ACC112 (cell line): ENCODE measurements around the gene PACRG.

Experiments used
- H2AFZ ChIP-seq: fragments of 200-600 bp; sonication (generic); one replicate; pipeline ENCODE4 v1.6.0; 2017; ENCODE audit warnings: antibody characterized with exemption, low read length; ENCODE audit not compliant: unreplicated experiment
- H3K27ac ChIP-seq: fragments of 200-600 bp; sonication (generic); 2 replicates; pipeline ENCODE4 v1.5.1; 2014; ENCODE audit warnings: low read depth, mild to moderate bottlenecking, antibody characterized with exemption, low read length, moderate library complexity
- H3K27me3 ChIP-seq: fragments of 200-600 bp; sonication (generic); 2 replicates; pipeline ENCODE4 v1.6.1; 2014; ENCODE audit warnings: mild to moderate bottlenecking, antibody characterized with exemption, low read length, moderate library complexity, mixed read lengths; ENCODE audit not compliant: insufficient read depth
- H3K36me3 ChIP-seq: fragments of 200-600 bp; sonication (generic); 2 replicates; pipeline ENCODE4 v1.6.1; 2016; ENCODE audit warnings: mild to moderate bottlenecking, antibody characterized with exemption, low read length, moderate library complexity, mixed read lengths; ENCODE audit not compliant: insufficient read depth
- H3K4me1 ChIP-seq: fragments of 200-600 bp; sonication (generic); one replicate; pipeline ENCODE4 v1.6.1; 2016; ENCODE audit warnings: low read length, mixed read lengths; ENCODE audit not compliant: insufficient read depth, unreplicated experiment, control insufficient read depth
- H3K4me3 ChIP-seq: fragments of 200-600 bp; sonication (generic); 2 replicates; pipeline ENCODE4 v1.5.1; 2014; ENCODE audit warnings: mild to moderate bottlenecking, low read depth, low read length
- H3K79me2 ChIP-seq: fragments of 200-600 bp; sonication (generic); one replicate; pipeline ENCODE4 v1.6.0; 2016; ENCODE audit warnings: low read length; ENCODE audit not compliant: control insufficient read depth, unreplicated experiment, insufficient read depth

Gene PACRG

GRCh38 chr6:163335056-163335455, 607.3 kb downstream of the PACRG start:
- Histone ChIP-seq H3K4me3 (no peak overlapping the region), H3K27ac (no peak overlapping the region), H3K79me2 (no peaks in the 10 kb centered on the region), H2AFZ (no peak overlapping the region), H3K27me3 (no peaks in the 10 kb centered on the region), H3K36me3 (no peaks in the 10 kb centered on the region), H3K4me1 (peaks cover 4% of the 10 kb centered on the region)

- H3K4me1 ChIP-seq: no peaks in the 10 kb centered on the region
- H3K4me3 ChIP-seq: no peak overlapping the region
- no peak overlapping the region for H3K27ac ChIP-seq
- no peaks in the 10 kb centered on the region for H3K79me2 ChIP-seq
- no peak overlapping the region for H2AFZ ChIP-seq
- no peaks in the 10 kb centered on the region for H3K36me3 ChIP-seq
- H3K27me3 ChIP-seq: no peaks in the 10 kb centered on the region
These were observed 608.1 kb downstream of the PACRG start for GRCh38 chr6:163335671-163336545.

- Histone ChIP-seq H3K27me3 (no peaks in the 10 kb centered on the region), H3K4me3 (no peak overlapping the region), H3K79me2 (no peaks in the 10 kb centered on the region), H3K4me1 (no peaks in the 10 kb centered on the region), H3K27ac (no peak overlapping the region), H2AFZ (no peak overlapping the region), H3K36me3 (no peaks in the 10 kb centered on the region)
These were observed 609.2 kb downstream of the PACRG start for GRCh38 chr6:163336961-163337360.

GRCh38 chr6:163337958-163338357, 610.2 kb downstream of the PACRG start:
- no peaks in the 10 kb centered on the region for H3K36me3 ChIP-seq
- no peak overlapping the region for H3K27ac ChIP-seq
- H3K4me3 ChIP-seq: no peak overlapping the region
- H3K27me3 ChIP-seq: no peaks in the 10 kb centered on the region
- no peaks in the 10 kb centered on the region for H3K79me2 ChIP-seq
- no peaks in the 10 kb centered on the region for H3K4me1 ChIP-seq
- H2AFZ ChIP-seq: no peak overlapping the region

- no peaks in the 10 kb centered on the region for H3K79me2 ChIP-seq
- H3K36me3 ChIP-seq: no peaks in the 10 kb centered on the region
- no peak overlapping the region for H2AFZ ChIP-seq
- H3K27ac ChIP-seq: no peak overlapping the region
- H3K4me1 ChIP-seq: no peaks in the 10 kb centered on the region
- H3K27me3 ChIP-seq: no peaks in the 10 kb centered on the region
- H3K4me3 ChIP-seq: no peak overlapping the region
These were observed 611.1 kb downstream of the PACRG start for GRCh38 chr6:163338671-163339405.

GRCh38 chr6:163339466-163339865, 611.7 kb downstream of the PACRG start:
- Histone ChIP-seq H3K4me1 (no peaks in the 10 kb centered on the region), H2AFZ (no peak overlapping the region), H3K79me2 (no peaks in the 10 kb centered on the region), H3K4me3 (no peak overlapping the region), H3K36me3 (no peaks in the 10 kb centered on the region), H3K27me3 (no peaks in the 10 kb centered on the region), H3K27ac (no peak overlapping the region)

GRCh38 chr6:163340201-163340887, 612.6 kb downstream of the PACRG start:
- H3K79me2 ChIP-seq: no peaks in the 10 kb centered on the region
- no peaks in the 10 kb centered on the region for H3K4me1 ChIP-seq
- no peaks in the 10 kb centered on the region for H3K36me3 ChIP-seq
- no peak overlapping the region for H3K4me3 ChIP-seq
- H3K27me3 ChIP-seq: no peaks in the 10 kb centered on the region
- no peak overlapping the region for H2AFZ ChIP-seq
- no peak overlapping the region for H3K27ac ChIP-seq

- H3K4me1 ChIP-seq: no peaks in the 10 kb centered on the region
- H3K79me2 ChIP-seq: no peaks in the 10 kb centered on the region
- no peak overlapping the region for H3K4me3 ChIP-seq
- H3K27ac ChIP-seq: no peak overlapping the region
- H3K36me3 ChIP-seq: no peaks in the 10 kb centered on the region
- H3K27me3 ChIP-seq: no peaks in the 10 kb centered on the region
- H2AFZ ChIP-seq: no peak overlapping the region
These were observed 613.7 kb downstream of the PACRG start for GRCh38 chr6:163341224-163342061.

GRCh38 chr6:163342571-163343539, 615.1 kb downstream of the PACRG start:
- H3K4me3 ChIP-seq: no peak overlapping the region
- no peaks in the 10 kb centered on the region for H3K36me3 ChIP-seq
- no peaks in the 10 kb centered on the region for H3K79me2 ChIP-seq
- no peaks in the 10 kb centered on the region for H3K4me1 ChIP-seq
- no peak overlapping the region for H3K27ac ChIP-seq
- H3K27me3 ChIP-seq: no peaks in the 10 kb centered on the region
- no peak overlapping the region for H2AFZ ChIP-seq
